ENCODE data around the gene TASOR2.

Gene TASOR2

DNA sequence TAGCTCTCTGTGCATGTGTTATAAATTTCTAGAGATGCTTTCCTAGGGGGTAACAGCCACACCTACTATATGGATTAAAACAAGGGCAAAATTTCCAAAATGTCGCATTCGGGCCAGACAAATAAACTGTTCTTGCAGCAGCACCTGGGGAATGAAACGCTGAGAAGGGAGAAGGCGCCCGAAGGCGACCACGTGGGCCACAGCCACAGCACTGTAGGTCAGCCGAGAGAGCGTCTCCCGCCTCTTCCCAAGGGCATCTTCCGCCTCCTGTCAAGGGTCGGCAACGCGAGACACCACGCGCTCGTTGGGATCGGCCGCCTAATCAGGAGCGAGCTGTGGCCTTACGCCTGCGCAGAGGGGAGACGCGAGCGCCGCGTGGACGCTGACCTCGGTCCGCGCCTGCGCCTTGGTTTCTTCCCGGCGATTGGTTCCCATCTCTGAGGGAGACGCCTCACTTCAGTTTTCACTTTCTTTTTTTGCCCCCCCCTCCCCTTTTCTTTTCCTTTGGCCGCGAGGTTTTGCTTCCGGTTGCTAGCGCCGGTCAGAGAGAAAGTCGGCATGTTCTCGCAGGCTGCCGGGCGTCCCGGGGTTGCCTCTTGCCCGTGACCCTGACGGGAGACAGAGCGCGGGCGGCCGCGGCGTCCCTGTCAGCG, at the start of gene TASOR2:
Gene TASOR2 (plus strand): TSS at position 521 of the 653 bp plus-strand sequence. CDS start 35,805 bp downstream, outside the sequence.
- in situ Hi-C loops (cut with HindIII; ENCODE audit: low sequenced_read_pairs): no loop called here

- in situ Hi-C loops (cut with HindIII; ENCODE audit: low sequenced_read_pairs): loop anchor here (5.0 kb wide), 2 partner anchors 32 to 38 kb away; partner anchors contain the start of gene ASB13
Observed at GRCh38 chr10:5634918-5635317, 49.7 kb upstream of the TASOR2 start.

GRCh38 chr10:5638494-5638893, 46.1 kb upstream of the TASOR2 start:
- in situ Hi-C loops (cut with HindIII; ENCODE audit: low sequenced_read_pairs): no loop called here

DNA sequence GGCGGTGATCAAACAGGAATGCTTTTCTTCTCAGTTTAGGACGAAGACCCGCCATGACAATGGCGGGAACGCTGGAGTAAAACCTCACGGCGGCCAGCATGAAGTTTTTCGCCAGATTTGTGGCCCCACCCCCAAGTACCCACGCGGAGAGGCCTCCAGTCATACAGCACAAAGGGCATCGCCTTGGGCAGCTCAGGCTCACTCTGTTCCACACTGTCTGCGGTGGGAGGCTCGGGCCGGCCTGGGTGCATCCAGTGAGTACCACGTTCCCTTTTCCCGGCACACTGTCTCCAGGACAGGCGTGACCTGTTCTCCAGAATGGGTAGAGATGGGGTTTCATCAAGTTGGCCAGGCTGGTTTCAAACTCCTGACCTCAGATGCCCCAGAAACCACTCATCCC, 45.6 kb upstream of the TASOR2 start:
- in situ Hi-C loops (cut with HindIII; ENCODE audit: low sequenced_read_pairs): no loop called here

GRCh38 chr10:5640036-5640435, 44.6 kb upstream of the TASOR2 start:
- in situ Hi-C loops (cut with HindIII; ENCODE audit: low sequenced_read_pairs): no loop called here

DNA sequence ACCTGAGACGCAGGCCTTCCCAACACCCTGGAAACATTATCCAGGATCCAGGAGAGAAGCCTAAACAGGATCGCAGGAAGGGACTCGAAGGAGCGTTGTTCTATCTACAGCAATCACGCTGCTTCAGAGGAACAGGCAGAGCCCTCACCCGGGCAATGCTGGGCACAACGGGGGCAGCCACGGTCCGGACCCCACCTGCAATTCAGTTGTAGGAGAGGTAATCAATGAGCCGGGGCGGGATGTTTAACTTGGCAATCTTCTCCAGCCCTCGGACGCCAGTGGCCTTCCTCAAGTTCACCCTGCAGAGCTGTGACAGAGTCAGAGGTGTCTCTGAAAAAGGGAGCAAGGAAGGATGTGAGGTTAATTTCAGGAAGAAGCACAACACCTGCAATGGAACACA, 44.1 kb upstream of the TASOR2 start:
- in situ Hi-C loops (cut with HindIII; ENCODE audit: low sequenced_read_pairs): no loop called here

DNA sequence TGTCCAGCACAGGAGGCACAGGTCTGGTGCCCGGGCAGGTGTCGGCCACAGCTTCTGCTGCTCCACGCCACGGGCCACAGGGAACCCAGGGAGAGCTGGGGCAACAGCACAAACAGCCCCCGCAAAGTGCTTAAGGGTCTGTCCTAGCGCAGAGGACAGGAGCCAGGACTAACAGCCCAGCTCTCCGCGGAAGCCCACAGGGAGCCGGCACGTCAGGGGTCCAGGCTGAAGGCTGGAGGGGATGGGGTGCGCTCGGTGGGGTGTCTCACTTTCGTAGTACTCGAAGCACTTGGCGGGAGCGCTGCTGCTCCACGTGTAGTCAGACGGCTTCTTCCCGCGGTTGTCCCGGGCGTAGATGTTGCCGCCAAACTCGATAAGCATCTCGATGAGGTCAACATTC, 43.1 kb upstream of the TASOR2 start:
- in situ Hi-C loops (cut with HindIII; ENCODE audit: low sequenced_read_pairs): no loop called here

- in situ Hi-C loops (cut with HindIII; ENCODE audit: low sequenced_read_pairs): no loop called here
Observed at GRCh38 chr10:5643346-5644067, 41.1 kb upstream of the TASOR2 start.

- in situ Hi-C loops (cut with HindIII; ENCODE audit: low sequenced_read_pairs): no loop called here
Observed at GRCh38 chr10:5644930-5645329, 39.7 kb upstream of the TASOR2 start.

DNA sequence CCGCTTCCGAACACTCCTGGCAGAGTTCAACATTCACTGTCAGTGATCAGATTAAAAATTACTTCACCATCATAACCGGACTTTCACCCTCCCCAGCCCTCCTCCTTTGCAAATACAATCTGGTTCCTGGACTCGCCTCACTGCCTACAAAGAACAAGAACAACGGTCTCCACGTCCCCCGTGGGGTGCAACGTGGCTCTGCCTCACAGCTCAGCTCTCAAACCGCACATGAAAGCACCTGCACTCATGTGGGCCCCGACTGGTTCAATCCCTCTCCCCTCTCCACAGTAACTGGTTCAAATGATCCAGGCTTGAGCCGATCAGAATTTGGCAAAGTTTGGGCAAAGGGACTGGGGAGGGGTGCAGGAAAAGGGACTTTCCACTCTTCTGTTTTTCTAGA, 39.3 kb upstream of the TASOR2 start:
- in situ Hi-C loops (cut with HindIII; ENCODE audit: low sequenced_read_pairs): no loop called here

GRCh38 chr10:5645944-5646617, 38.6 kb upstream of the TASOR2 start:
- in situ Hi-C loops (cut with HindIII; ENCODE audit: low sequenced_read_pairs): no loop called here

DNA sequence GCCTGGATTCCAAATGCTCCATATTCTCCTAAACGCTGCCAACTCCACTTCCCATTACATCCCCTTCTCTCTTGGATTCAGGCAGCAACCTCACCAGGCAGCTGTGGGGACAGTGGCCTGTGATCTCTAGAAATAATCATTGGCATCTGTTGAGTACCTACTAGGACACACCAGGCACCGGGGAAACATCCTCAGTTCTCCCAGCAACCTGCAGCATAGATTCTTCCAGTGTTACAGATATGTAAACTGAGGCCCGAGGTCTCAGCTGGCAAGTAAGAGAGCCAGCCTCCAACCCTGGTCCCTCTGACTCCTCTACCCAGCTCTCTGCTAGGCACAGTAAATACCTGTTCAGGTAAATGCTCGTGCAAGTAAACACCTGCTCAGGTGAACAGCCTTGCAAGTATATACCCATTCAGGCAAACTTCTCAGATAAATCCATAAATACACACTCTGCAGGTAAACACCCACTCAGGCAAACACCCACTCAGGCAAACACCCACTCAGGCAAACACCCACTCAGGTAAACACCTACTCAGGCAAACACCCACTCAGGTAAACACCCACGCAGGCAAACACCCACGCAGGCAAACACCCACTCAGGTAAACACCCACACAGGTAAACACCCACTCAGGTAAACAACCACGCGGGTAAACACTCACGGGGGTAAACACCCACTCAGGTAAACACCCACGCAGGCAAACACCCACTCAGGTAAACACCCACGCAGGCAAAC, 37.0 kb upstream of the TASOR2 start:
- in situ Hi-C loops (cut with HindIII; ENCODE audit: low sequenced_read_pairs): no loop called here

- in situ Hi-C loops (cut with HindIII; ENCODE audit: low sequenced_read_pairs): no loop called here
Observed at GRCh38 chr10:5648494-5649457, 35.9 kb upstream of the TASOR2 start.

- in situ Hi-C loops (cut with HindIII; ENCODE audit: low sequenced_read_pairs): no loop called here
Observed at GRCh38 chr10:5649746-5650145, 34.9 kb upstream of the TASOR2 start.

DNA sequence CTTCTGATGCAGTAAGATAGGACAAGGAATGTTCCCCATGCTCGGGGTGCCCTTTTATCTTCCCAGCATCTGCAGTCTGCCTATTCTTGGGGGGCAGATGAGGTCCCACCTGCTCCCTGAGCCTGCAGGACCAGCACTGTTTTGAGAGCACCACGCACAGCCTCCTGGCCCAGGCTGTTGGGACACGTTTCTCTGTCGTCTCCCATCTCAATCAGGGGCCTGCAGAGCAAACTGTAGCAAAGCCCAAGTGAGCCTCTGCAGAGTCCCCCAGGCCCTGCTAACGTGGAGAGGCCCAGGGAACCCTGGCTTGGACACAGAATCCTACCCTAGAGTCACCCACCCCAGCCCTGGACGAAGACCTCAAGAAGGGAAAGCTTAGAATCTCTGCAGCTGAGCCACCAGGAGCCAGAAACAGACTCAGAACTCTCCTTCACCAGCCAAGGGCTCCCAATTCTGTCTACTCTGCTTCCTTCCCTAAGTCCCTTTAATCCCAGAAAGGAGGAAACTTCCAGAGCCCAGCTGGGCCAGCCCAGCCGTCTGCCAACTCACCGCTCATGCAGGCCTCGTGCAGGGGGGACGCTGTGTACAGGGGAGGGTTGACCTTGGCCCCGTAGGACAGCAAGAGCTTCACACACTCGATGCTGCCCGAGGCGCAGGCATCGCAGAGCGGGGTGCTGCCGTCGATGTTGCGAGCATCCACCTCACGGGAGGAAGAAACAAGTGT, 33.8 kb upstream of the TASOR2 start:
- in situ Hi-C loops (cut with HindIII; ENCODE audit: low sequenced_read_pairs): no loop called here

- in situ Hi-C loops (cut with HindIII; ENCODE audit: low sequenced_read_pairs): no loop called here
Observed at GRCh38 chr10:5651388-5651764, 33.3 kb upstream of the TASOR2 start.

DNA sequence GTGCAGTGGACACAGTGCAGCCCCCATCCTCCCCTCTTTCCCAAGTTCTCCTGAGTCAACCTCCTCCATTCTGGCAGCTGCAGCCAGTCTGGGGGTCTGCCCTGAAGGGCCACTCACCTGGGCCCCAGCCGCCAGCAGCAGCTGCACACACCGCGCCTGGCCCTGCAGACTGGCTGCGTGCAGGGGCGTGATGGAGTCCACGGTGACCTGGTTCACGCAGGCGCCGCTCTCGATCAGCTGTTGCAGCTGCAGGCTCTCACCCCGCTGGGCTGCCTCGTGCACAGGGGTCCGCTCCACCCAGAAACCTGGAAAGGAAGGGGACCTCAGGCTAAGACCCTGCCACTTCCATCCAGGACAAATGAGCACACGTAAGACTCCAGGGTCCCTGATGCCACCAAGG, 31.9 kb upstream of the TASOR2 start:
- in situ Hi-C loops (cut with HindIII; ENCODE audit: low sequenced_read_pairs): no loop called here

- in situ Hi-C loops (cut with HindIII; ENCODE audit: low sequenced_read_pairs): no loop called here
Observed at GRCh38 chr10:5654218-5654755, 30.4 kb upstream of the TASOR2 start.

- in situ Hi-C loops (cut with HindIII; ENCODE audit: low sequenced_read_pairs): no loop called here
Observed at GRCh38 chr10:5655121-5655520, 29.5 kb upstream of the TASOR2 start.
